ENCODE results near the gene WNT9A.

WNT9A gene

DNA sequence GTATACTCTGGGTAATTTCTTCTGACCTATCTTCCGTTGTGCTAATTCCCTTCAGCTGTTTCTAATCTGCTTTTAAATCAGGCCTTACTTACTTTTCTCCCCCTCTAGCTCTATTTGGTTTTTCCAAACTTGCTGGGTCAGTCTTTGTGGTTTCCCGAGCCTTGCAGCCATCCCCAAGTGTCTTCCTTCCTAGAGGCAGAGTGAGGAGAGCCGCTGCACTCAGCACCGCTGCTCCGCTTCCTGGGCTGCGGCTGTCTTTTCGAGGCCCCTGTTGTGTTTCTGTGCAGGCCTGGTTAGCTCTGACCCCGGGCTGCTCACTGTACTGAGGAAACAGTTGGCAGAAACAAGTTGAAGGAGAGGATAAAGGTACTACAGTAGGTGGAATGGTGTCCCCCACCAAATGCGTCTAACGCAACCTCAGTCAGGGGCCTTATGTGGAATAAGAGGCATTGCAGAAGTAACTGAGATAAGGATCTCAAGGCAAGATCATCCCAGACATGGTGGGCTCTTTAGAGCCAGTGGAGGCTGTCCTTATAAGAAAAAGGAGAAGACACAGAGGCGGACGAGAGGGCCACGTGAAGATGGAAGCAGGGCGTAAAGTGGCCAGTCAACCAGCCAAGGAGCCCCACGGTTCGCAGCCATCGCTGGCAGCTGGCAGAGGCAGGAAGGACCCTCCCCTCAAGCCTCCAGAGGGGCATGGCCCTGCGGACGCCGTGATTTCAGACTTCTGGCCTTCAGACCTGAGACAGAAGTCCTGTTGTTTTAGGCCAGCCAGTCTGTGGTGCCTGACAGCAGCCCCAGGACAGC, 10.5 kb downstream of the WNT9A start:
- no peak for DNase-seq (ENCODE audit: low read depth, low spot score)
- no peak for TF ChIP-seq CTCF (IDR thresholded peaks at IDR 0.05; ENCODE audit: low read depth, low read length)
- H3K4me3 ChIP-seq (ENCODE audit: low read depth, low read length), result no peak overlapping the region
- in situ Hi-C loops (cut with HindIII; ENCODE audit: low sequenced_read_pairs), result no loop called here

GRCh38 chr1:227935826-227936225, 11.9 kb downstream of the WNT9A start:
- in situ Hi-C loops (cut with HindIII; ENCODE audit: low sequenced_read_pairs), result no loop called here
- H3K4me3 ChIP-seq (ENCODE audit: low read depth, low read length), result no peak overlapping the region
- no peak for DNase-seq (ENCODE audit: low read depth, low spot score)
- no peak for TF ChIP-seq CTCF (IDR thresholded peaks at IDR 0.05; ENCODE audit: low read depth, low read length)

GRCh38 chr1:227934476-227935313, 13.0 kb downstream of the WNT9A start:
- H3K4me3 ChIP-seq (ENCODE audit: low read depth, low read length), result no peak overlapping the region
- no peak for TF ChIP-seq CTCF (IDR thresholded peaks at IDR 0.05; ENCODE audit: low read depth, low read length)
- DNase-seq (ENCODE audit: low read depth, low spot score), result peak; percentile 70
- in situ Hi-C loops (cut with HindIII; ENCODE audit: low sequenced_read_pairs), result no loop called here

DNA sequence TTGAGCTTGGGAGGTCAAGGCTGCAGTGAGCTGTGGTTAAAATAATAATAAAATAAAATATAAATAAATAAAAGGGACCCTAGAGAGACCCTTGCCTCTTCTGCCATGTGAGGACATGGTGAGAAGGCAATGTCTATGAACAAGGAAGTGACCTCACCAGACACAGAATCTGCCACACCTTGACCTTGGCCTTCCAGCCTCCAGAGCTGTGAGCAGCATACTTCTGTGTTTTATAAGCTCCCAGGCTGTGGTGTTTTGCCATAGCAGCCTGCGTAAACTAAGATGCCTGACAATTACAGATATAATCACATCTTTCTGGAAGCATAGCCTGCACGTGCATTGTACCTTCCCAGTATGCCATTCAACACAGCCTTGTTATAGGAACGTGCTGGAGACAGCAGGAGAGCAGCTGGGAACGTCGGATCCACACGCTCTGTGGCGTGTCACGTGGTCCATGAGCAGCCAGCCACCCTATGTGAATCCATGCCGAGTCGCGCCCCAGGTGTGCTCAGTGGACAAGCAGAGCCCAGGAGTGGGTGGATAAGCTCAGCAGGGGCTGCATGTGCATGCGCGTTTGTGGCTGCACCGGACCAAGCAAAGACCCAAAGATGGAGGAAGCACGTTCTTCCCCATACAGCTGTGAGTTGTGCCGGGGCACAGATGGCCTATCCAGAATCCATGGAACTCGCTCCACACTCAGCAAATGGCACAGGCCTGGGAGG, 17.8 kb downstream of the WNT9A start:
- TF ChIP-seq CTCF (IDR thresholded peaks at IDR 0.05; ENCODE audit: low read depth, low read length), result no peak
- no peak overlapping the region for H3K4me3 ChIP-seq (ENCODE audit: low read depth, low read length)
- DNase-seq (ENCODE audit: low read depth, low spot score), result no peak
- in situ Hi-C loops (cut with HindIII; ENCODE audit: low sequenced_read_pairs), result no loop called here

DNA sequence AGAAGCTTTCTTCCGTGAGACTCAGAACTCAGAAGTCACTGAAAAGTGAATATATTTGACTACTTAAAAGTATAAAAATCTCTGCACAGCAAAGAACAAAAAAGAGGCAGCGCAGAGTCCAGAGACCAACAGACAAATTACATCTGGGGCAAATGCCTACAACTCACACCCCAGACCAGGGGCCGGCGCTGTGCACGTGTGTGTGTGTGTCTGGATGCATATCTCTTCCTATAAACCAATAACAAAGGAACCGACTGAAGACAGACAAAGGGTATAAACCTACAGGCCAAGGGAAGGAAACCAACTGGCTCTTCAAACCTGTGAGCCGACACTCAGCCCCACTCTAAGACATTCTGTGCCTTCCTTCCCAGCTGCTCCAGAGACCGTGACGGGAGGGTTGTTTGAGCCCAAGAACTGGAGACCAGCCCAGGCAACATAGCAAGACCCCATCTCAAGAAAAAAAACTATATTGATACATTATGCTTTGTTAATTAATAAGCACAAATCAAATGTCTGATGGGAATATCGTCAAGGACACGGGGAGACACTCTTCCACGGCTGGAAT, 18.8 kb downstream of the WNT9A start:
- no peak for DNase-seq (ENCODE audit: low read depth, low spot score)
- H3K4me3 ChIP-seq (ENCODE audit: low read depth, low read length), result no peak overlapping the region
- in situ Hi-C loops (cut with HindIII; ENCODE audit: low sequenced_read_pairs), result no loop called here
- TF ChIP-seq CTCF (IDR thresholded peaks at IDR 0.05; ENCODE audit: low read depth, low read length), result no peak

All from astrocyte of the spinal cord (primary cell).